ENCODE measurements around the gene GNG8. TPM values are rescaled to one million over a fixed set of nuclear protein-coding genes. Genes with fewer than 3 reads are reported as not detected.

Gene GNG8
- total and polyA plus RNA-seq, 2 experiments from 2014 or later: 5.9 TPM; not detected in 1

DNA sequence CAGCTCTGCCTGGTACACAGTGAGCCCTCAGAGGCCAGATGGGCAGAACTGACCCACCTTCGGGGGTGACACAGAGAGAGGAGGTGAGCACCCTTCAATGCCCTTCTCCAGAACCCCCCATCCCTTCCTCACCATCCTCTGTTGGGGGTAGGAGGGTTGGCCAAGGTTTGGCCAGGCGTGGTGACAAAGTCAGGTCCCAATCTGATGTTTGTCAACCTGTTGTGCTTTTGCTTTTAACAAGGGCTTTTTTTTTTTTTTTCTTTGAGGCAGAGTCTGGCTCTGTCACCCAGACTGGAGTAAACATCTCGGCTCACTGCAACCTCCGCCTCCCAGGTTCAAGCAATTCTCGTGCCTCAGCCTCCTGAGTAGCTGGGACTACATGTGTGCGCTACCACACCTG is 18.4 kb downstream of the GNG8 start:
- ATAC-seq (no peak), DNase-seq (ENCODE audit: low spot score) (no peak)
- peaks cover 17% of the 10 kb centered on the region for H3K4me1 Mint-ChIP-seq
- Histone ChIP-seq H3F3A (replicated peaks; ENCODE audit: low read depth) (no peaks in the 10 kb centered on the region), H3K4me1 (ENCODE audit: insufficient read depth) (no peaks in the 10 kb centered on the region; the same call in 1 of the 2 replicates), H3K4me3 (no peak overlapping the region), H3K9me2 (ENCODE audit: insufficient read depth) (no peaks in the 10 kb centered on the region), H3K27ac (ENCODE audit: low read depth) (no peak overlapping the region), H3K27me3 (ENCODE audit: insufficient read depth) (no peaks in the 10 kb centered on the region), H2AFZ (no peak overlapping the region), H3K4me2 (no peak overlapping the region), H3K36me3 (ENCODE audit: insufficient read depth) (no peaks in the 10 kb centered on the region), H3K79me2 (replicated peaks; ENCODE audit: insufficient read depth) (no peaks in the 10 kb centered on the region), H4K20me1 (replicated peaks; ENCODE audit: insufficient read depth) (no peaks in the 10 kb centered on the region)
- H3K36me3 Mint-ChIP-seq (ENCODE audit: low read depth): no peaks in the 10 kb centered on the region
- H3K27me3 Mint-ChIP-seq (ENCODE audit: insufficient read depth, low read depth, poor library complexity): peaks cover 6% of the 10 kb centered on the region
- H3K27ac Mint-ChIP-seq: no peak overlapping the region
- no peaks in the 10 kb centered on the region for H3K9me3 Mint-ChIP-seq
- no peak overlapping the region for H3K4me3 Mint-ChIP-seq
- TF ChIP-seq, protein P1, sequence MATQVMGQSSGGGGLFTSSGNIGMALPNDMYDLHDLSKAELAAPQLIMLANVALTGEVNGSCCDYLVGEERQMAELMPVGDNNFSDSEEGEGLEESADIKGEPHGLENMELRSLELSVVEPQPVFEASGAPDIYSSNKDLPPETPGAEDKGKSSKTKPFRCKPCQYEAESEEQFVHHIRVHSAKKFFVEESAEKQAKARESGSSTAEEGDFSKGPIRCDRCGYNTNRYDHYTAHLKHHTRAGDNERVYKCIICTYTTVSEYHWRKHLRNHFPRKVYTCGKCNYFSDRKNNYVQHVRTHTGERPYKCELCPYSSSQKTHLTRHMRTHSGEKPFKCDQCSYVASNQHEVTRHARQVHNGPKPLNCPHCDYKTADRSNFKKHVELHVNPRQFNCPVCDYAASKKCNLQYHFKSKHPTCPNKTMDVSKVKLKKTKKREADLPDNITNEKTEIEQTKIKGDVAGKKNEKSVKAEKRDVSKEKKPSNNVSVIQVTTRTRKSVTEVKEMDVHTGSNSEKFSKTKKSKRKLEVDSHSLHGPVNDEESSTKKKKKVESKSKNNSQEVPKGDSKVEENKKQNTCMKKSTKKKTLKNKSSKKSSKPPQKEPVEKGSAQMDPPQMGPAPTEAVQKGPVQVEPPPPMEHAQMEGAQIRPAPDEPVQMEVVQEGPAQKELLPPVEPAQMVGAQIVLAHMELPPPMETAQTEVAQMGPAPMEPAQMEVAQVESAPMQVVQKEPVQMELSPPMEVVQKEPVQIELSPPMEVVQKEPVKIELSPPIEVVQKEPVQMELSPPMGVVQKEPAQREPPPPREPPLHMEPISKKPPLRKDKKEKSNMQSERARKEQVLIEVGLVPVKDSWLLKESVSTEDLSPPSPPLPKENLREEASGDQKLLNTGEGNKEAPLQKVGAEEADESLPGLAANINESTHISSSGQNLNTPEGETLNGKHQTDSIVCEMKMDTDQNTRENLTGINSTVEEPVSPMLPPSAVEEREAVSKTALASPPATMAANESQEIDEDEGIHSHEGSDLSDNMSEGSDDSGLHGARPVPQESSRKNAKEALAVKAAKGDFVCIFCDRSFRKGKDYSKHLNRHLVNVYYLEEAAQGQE (IDR thresholded peaks at IDR 0.05; ENCODE audit: unreplicated experiment): no peak
- TF ChIP-seq, protein P2, sequence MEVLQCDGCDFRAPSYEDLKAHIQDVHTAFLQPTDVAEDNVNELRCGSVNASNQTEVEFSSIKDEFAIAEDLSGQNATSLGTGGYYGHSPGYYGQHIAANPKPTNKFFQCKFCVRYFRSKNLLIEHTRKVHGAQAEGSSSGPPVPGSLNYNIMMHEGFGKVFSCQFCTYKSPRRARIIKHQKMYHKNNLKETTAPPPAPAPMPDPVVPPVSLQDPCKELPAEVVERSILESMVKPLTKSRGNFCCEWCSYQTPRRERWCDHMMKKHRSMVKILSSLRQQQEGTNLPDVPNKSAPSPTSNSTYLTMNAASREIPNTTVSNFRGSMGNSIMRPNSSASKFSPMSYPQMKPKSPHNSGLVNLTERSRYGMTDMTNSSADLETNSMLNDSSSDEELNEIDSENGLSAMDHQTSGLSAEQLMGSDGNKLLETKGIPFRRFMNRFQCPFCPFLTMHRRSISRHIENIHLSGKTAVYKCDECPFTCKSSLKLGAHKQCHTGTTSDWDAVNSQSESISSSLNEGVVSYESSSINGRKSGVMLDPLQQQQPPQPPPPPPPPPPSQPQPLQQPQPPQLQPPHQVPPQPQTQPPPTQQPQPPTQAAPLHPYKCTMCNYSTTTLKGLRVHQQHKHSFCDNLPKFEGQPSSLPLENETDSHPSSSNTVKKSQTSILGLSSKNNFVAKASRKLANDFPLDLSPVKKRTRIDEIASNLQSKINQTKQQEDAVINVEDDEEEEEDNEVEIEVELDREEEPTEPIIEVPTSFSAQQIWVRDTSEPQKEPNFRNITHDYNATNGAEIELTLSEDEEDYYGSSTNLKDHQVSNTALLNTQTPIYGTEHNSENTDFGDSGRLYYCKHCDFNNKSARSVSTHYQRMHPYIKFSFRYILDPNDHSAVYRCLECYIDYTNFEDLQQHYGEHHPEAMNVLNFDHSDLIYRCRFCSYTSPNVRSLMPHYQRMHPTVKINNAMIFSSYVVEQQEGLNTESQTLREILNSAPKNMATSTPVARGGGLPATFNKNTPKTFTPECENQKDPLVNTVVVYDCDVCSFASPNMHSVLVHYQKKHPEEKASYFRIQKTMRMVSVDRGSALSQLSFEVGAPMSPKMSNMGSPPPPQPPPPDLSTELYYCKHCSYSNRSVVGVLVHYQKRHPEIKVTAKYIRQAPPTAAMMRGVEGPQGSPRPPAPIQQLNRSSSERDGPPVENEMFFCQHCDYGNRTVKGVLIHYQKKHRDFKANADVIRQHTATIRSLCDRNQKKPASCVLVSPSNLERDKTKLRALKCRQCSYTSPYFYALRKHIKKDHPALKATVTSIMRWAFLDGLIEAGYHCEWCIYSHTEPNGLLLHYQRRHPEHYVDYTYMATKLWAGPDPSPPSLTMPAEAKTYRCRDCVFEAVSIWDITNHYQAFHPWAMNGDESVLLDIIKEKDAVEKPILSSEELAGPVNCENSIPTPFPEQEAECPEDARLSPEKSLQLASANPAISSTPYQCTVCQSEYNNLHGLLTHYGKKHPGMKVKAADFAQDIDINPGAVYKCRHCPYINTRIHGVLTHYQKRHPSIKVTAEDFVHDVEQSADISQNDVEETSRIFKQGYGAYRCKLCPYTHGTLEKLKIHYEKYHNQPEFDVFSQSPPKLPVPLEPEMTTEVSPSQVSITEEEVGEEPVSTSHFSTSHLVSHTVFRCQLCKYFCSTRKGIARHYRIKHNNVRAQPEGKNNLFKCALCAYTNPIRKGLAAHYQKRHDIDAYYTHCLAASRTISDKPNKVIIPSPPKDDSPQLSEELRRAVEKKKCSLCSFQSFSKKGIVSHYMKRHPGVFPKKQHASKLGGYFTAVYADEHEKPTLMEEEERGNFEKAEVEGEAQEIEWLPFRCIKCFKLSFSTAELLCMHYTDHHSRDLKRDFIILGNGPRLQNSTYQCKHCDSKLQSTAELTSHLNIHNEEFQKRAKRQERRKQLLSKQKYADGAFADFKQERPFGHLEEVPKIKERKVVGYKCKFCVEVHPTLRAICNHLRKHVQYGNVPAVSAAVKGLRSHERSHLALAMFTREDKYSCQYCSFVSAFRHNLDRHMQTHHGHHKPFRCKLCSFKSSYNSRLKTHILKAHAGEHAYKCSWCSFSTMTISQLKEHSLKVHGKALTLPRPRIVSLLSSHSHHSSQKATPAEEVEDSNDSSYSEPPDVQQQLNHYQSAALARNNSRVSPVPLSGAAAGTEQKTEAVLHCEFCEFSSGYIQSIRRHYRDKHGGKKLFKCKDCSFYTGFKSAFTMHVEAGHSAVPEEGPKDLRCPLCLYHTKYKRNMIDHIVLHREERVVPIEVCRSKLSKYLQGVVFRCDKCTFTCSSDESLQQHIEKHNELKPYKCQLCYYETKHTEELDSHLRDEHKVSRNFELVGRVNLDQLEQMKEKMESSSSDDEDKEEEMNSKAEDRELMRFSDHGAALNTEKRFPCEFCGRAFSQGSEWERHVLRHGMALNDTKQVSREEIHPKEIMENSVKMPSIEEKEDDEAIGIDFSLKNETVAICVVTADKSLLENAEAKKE (CRISPR knock-in tag; IDR thresholded peaks at IDR 0.05): no peak
- TF ChIP-seq, protein P3, sequence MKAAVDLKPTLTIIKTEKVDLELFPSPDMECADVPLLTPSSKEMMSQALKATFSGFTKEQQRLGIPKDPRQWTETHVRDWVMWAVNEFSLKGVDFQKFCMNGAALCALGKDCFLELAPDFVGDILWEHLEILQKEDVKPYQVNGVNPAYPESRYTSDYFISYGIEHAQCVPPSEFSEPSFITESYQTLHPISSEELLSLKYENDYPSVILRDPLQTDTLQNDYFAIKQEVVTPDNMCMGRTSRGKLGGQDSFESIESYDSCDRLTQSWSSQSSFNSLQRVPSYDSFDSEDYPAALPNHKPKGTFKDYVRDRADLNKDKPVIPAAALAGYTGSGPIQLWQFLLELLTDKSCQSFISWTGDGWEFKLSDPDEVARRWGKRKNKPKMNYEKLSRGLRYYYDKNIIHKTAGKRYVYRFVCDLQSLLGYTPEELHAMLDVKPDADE (IDR thresholded peaks at IDR 0.05): no peak
- TF ChIP-seq EZH2 (IDR thresholded peaks at IDR 0.05; ENCODE audit: low read depth, unreplicated experiment) (no peak), POLR2AphosphoS5 (IDR thresholded peaks at IDR 0.05; ENCODE audit: low read depth) (no peak), STAT1 (IDR thresholded peaks at IDR 0.05; ENCODE audit: unreplicated experiment) (no peak), CREB1 (CRISPR knock-in tag; IDR thresholded peaks at IDR 0.05; ENCODE audit: low read depth) (no peak), ZNF114 (CRISPR knock-in tag; IDR thresholded peaks at IDR 0.05) (no peak), ZNF331 (CRISPR knock-in tag; IDR thresholded peaks at IDR 0.05; ENCODE audit: low read depth) (no peak), EZH2phosphoT487 (IDR thresholded peaks at IDR 0.05; ENCODE audit: unreplicated experiment) (no peak), JUNB (IDR thresholded peaks at IDR 0.05; ENCODE audit: unreplicated experiment) (no peak), NANOG (IDR thresholded peaks at IDR 0.05; ENCODE audit: borderline replicate concordance) (no peak)
- TF ChIP-seq, protein P4, sequence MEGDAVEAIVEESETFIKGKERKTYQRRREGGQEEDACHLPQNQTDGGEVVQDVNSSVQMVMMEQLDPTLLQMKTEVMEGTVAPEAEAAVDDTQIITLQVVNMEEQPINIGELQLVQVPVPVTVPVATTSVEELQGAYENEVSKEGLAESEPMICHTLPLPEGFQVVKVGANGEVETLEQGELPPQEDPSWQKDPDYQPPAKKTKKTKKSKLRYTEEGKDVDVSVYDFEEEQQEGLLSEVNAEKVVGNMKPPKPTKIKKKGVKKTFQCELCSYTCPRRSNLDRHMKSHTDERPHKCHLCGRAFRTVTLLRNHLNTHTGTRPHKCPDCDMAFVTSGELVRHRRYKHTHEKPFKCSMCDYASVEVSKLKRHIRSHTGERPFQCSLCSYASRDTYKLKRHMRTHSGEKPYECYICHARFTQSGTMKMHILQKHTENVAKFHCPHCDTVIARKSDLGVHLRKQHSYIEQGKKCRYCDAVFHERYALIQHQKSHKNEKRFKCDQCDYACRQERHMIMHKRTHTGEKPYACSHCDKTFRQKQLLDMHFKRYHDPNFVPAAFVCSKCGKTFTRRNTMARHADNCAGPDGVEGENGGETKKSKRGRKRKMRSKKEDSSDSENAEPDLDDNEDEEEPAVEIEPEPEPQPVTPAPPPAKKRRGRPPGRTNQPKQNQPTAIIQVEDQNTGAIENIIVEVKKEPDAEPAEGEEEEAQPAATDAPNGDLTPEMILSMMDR (conservative IDR thresholded peaks at IDR 0.05; ENCODE audit: low read depth in 2 of 2): no peak

Measured in GM23338 (cell line).